Panc1 (cell line): Measurements from ENCODE around the gene SHISA8. TPM values are rescaled to one million over a fixed set of nuclear protein-coding genes. Genes with fewer than 3 reads are reported as not detected.

Experiments
- ATAC-seq: fragments of 200-7000 bp; cut with Tn5 transposase; 2 replicates; pipeline ENCODE4 v1.9.1; 2020; ENCODE audit warnings: mild to moderate bottlenecking, moderate library complexity
- BruUV-seq: library from RNA; stranded (reverse); fragments of 400-500 nt; replicated peaks from 2 replicates; lab custom pipeline; 2021; lab: Mats Ljungman, UMichigan
- CTCF ChIA-PET: fragments of 300-600 bp; sonication (Branson Sonifier 250); formaldehyde crosslinking; loops from one replicate; lab custom pipeline; 2022; ENCODE audit warnings: antibody characterized with exemption; lab: Charles Lee
- POLR2A ChIA-PET: fragments of 300-600 bp; sonication (Branson Sonifier 250); formaldehyde crosslinking; loops from one replicate; lab custom pipeline; 2022; ENCODE audit warnings: antibody characterized with exemption; lab: Charles Lee
- DNase-seq: peaks from one replicate; pipeline ENCODE4 v3.0.0-alpha.2; 2010; ENCODE audit warnings: low read depth, low spot score
- H3K27ac ChIP-seq: 2 replicates; pipeline ENCODE4 v1.5.1; 2011; ENCODE audit warnings: mild to moderate bottlenecking, low read length, inconsistent platforms
- H3K27me3 ChIP-seq: fragments of 200-500 bp; sonication (Bioruptor generic); 2 replicates; pipeline ENCODE4 v1.6.0; 2014; ENCODE audit warnings: low read length, inconsistent platforms; ENCODE audit not compliant: control insufficient read depth, insufficient read depth
- H3K36me3 ChIP-seq: fragments of 200-500 bp; sonication (Bioruptor generic); 2 replicates; pipeline ENCODE4 v1.5.1; 2014; ENCODE audit warnings: inconsistent platforms, mild to moderate bottlenecking, low read length, moderate library complexity; ENCODE audit not compliant: control insufficient read depth, insufficient read depth
- H3K4me1 ChIP-seq: 2 replicates; pipeline ENCODE4 v1.5.1; 2011; ENCODE audit warnings: inconsistent platforms, mild to moderate bottlenecking, low read length, moderate library complexity; ENCODE audit not compliant: control insufficient read depth, insufficient read depth
- H3K4me3 ChIP-seq, 2 experiments: 2 replicates each; pipeline ENCODE4 v1.5.1; 2011 to 2012; ENCODE audit warnings: low read depth in 2 of 2, low read length in 2 of 2, mild to moderate bottlenecking in 2 of 2, inconsistent platforms in 1 of 2, moderate library complexity in 1 of 2
- H3K9me3 ChIP-seq: fragments of 200-500 bp; sonication (Bioruptor generic); 2 replicates; pipeline ENCODE4 v1.5.1; 2014; ENCODE audit warnings: low read depth, mild to moderate bottlenecking, inconsistent platforms, low read length, moderate library complexity; ENCODE audit not compliant: control insufficient read depth, insufficient read depth
- POLR2AphosphoS5 ChIP-seq: IDR thresholded peaks from 2 replicates; pipeline ENCODE4 v1.6.1; 2012; ENCODE audit warnings: mild to moderate bottlenecking, low read depth, low read length, moderate library complexity
- SIN3A ChIP-seq: IDR thresholded peaks from 2 replicates; pipeline ENCODE4 v1.6.1; 2012; ENCODE audit warnings: low read depth, mild to moderate bottlenecking, low read length, moderate library complexity, borderline replicate concordance; ENCODE audit not compliant: insufficient read depth
- TCF7L2 ChIP-seq: IDR thresholded peaks from 2 replicates; pipeline ENCODE4 v1.6.1; 2011; ENCODE audit warnings: mild to moderate bottlenecking, low read depth, low read length, inconsistent platforms
- in situ Hi-C: cut with HindIII; loops from 2 replicates; pipeline ENCODE4 v1.10.0; 2016; ENCODE audit warnings: low sequenced_read_pairs, low pct_unique_long_range_greater_than_20kb
- intact Hi-C: fragments of 100-400 bp; cut with micrococcal nuclease; formaldehyde crosslinking; loops from one replicate; pipeline ENCODE4 v1.10.0; 2022; ENCODE audit not compliant: unreplicated experiment
- total RNA-seq: library from RNA; stranded (reverse); gene quantifications from one replicate; pipeline ENCODE4 v1.2.1, GENCODE V29; 2021; ENCODE audit not compliant: unreplicated experiment
- TF ChIP-seq, protein P1 (sequence below): fragments of 450-650 bp; IDR thresholded peaks from 2 replicates; pipeline ENCODE4 v1.5.1; 2017; ENCODE audit warnings: mild to moderate bottlenecking
- TF ChIP-seq, protein P2 (sequence below), 2 experiments: IDR thresholded peaks; 2 replicates each; pipeline ENCODE4 v1.6.1; 2011 to 2012; ENCODE audit warnings: low read depth in 2 of 2, control low read depth in 1 of 2, low read length in 1 of 2, mild to moderate bottlenecking in 1 of 2, moderate library complexity in 1 of 2; ENCODE audit not compliant: insufficient read depth in 1 of 2

The SHISA8 gene
- total RNA-seq, 1 experiment from 2014 or later = 0.62 TPM

DNA sequence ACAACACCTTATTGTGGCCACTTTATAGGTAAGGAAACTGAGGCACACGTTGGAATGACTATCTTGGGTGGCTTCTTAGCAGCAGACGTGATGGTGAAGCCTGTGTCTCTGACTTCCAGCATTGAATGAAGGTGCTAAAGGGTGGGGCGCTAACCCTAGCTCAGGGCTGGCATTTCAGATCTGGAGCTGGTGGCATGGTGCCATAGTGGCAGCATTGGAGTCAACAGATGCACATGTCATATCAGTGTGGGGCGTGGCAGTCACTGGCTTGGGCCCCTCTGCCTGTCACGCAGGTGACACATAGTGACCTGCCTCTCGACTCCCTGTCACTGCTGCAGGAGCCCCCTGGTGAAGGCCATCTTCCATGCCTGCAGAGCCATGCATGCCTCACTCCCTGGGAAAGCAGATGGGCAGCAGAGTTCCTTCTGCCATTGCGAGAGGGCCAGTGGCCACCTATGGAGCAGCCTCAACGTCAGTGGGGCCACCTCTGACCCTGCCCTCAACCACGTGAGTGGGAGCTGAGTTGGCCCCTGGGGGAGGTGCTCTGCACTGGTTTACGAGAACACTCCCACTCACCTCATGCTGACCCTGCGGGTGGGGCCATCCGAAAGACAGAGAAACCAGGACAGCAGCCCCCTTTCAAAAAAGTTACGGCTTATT is 14.8 kb downstream of the SHISA8 start:
- H3K27ac ChIP-seq = no peak overlapping the region
- ATAC-seq = no peak
- ChIA-PET CTCF (no interaction called here), POLR2A (no interaction called here)
- TF ChIP-seq, protein P1, sequence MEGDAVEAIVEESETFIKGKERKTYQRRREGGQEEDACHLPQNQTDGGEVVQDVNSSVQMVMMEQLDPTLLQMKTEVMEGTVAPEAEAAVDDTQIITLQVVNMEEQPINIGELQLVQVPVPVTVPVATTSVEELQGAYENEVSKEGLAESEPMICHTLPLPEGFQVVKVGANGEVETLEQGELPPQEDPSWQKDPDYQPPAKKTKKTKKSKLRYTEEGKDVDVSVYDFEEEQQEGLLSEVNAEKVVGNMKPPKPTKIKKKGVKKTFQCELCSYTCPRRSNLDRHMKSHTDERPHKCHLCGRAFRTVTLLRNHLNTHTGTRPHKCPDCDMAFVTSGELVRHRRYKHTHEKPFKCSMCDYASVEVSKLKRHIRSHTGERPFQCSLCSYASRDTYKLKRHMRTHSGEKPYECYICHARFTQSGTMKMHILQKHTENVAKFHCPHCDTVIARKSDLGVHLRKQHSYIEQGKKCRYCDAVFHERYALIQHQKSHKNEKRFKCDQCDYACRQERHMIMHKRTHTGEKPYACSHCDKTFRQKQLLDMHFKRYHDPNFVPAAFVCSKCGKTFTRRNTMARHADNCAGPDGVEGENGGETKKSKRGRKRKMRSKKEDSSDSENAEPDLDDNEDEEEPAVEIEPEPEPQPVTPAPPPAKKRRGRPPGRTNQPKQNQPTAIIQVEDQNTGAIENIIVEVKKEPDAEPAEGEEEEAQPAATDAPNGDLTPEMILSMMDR = no peak
- TF ChIP-seq POLR2AphosphoS5 = no peak
- TF ChIP-seq, protein P2, sequence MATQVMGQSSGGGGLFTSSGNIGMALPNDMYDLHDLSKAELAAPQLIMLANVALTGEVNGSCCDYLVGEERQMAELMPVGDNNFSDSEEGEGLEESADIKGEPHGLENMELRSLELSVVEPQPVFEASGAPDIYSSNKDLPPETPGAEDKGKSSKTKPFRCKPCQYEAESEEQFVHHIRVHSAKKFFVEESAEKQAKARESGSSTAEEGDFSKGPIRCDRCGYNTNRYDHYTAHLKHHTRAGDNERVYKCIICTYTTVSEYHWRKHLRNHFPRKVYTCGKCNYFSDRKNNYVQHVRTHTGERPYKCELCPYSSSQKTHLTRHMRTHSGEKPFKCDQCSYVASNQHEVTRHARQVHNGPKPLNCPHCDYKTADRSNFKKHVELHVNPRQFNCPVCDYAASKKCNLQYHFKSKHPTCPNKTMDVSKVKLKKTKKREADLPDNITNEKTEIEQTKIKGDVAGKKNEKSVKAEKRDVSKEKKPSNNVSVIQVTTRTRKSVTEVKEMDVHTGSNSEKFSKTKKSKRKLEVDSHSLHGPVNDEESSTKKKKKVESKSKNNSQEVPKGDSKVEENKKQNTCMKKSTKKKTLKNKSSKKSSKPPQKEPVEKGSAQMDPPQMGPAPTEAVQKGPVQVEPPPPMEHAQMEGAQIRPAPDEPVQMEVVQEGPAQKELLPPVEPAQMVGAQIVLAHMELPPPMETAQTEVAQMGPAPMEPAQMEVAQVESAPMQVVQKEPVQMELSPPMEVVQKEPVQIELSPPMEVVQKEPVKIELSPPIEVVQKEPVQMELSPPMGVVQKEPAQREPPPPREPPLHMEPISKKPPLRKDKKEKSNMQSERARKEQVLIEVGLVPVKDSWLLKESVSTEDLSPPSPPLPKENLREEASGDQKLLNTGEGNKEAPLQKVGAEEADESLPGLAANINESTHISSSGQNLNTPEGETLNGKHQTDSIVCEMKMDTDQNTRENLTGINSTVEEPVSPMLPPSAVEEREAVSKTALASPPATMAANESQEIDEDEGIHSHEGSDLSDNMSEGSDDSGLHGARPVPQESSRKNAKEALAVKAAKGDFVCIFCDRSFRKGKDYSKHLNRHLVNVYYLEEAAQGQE (IDR thresholded peaks at IDR 0.05; ENCODE audit: insufficient read depth in 1 of 2, low read depth in 2 of 2, low read length in 1 of 2) = no peak
- TF ChIP-seq TCF7L2 = no peak
- TF ChIP-seq SIN3A = no peak
- no peaks in the 10 kb centered on the region for H3K9me3 ChIP-seq
- H3K4me3 ChIP-seq = no peak overlapping the region
- DNase-seq = no peak
- H3K27me3 ChIP-seq = no peaks in the 10 kb centered on the region
- intact Hi-C loops = no loop called here
- in situ Hi-C loops = no loop called here
- no peaks in the 10 kb centered on the region; the same call in 1 of the 2 replicates for H3K36me3 ChIP-seq
- BruUV-seq = no TSS peak
- H3K4me1 ChIP-seq = no peaks in the 10 kb centered on the region

DNA sequence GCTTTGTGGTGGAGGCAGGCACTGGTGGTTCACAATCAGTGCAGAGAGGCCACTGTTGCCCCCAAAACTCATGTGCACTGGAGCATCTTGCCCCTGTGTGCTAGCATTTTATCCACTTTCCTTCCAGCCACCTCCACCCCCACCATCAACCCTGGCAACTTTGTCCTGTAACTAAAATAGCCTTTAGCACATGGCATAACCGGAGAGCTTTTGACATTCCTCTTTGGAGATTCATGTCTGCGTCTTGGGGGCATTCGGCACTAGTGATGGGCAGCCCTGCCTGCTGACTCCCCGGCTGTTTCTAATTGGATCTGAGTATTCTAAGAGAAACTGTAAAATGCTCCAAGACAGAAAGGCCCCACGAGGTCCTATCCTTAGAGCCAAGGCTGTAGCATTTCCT is 15.8 kb downstream of the SHISA8 start:
- no peak for ATAC-seq
- intact Hi-C loops = no loop called here
- no peak for DNase-seq
- no peak overlapping the region for H3K27ac ChIP-seq
- ChIA-PET POLR2A (no interaction called here), CTCF (no interaction called here)
- TF ChIP-seq TCF7L2 (no peak), SIN3A (no peak)
- TF ChIP-seq, protein P1 = no peak
- no TSS peak for BruUV-seq
- H3K9me3 ChIP-seq = no peaks in the 10 kb centered on the region
- no peak overlapping the region for H3K4me3 ChIP-seq
- H3K27me3 ChIP-seq = no peaks in the 10 kb centered on the region
- no peaks in the 10 kb centered on the region; the same call in 1 of the 2 replicates for H3K36me3 ChIP-seq
- H3K4me1 ChIP-seq = no peaks in the 10 kb centered on the region
- in situ Hi-C loops = no loop called here
